Activated CD4-positive, alpha-beta T cell treated with anti-CD3 and anti-CD28 coated beads, Interleukin-2, Interleukin-4, amounts not matched to agents 100 ng/mL and 50 ng/mL, durations not matched to agents 16 hours and 8 hours (primary cell): ENCODE results near the gene IGSF8.

Experiments
- DNase-seq: peaks from one replicate; pipeline ENCODE4 v3.0.0-alpha.2; 2020; ENCODE audit warnings: low spot score

IGSF8 gene

DNA sequence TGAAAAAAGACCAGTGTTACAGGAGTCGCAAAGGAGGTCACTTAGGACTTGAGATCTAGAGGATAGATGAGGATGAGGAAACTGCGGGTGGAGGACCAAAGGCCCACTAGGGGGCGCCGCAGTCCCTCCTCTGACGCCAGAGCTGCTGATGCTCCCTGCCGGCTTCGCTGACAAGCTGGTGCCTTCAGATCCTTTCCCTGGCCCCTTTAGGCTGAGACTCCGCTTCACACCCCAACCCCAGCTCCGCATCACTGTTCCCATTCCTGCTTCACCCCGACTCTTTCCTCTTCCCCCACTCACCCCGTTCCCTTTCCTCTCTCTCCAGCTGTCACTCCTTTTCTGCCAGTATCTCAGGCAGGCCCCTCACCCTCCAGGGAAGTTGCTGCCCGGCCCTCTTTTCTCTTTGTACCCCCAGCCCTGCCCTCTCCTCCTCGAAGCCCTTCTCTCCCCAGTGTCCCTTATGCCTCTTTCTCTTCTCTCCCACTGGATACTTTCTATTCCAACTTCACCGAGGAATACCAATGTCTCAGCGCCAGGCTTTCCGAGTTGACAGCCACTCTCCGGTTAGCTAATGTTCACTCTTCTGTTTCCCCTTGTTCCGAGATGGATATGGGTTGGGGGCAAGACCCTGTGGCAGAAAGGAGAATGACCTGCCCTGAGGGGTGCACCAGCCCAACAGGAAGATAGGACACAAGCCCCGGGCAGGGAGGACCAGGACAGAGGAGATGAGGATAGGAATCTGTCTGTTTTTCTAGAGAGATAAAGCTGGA, 12.5 kb downstream of the IGSF8 start:
- peak; percentile 78 for DNase-seq

DNA sequence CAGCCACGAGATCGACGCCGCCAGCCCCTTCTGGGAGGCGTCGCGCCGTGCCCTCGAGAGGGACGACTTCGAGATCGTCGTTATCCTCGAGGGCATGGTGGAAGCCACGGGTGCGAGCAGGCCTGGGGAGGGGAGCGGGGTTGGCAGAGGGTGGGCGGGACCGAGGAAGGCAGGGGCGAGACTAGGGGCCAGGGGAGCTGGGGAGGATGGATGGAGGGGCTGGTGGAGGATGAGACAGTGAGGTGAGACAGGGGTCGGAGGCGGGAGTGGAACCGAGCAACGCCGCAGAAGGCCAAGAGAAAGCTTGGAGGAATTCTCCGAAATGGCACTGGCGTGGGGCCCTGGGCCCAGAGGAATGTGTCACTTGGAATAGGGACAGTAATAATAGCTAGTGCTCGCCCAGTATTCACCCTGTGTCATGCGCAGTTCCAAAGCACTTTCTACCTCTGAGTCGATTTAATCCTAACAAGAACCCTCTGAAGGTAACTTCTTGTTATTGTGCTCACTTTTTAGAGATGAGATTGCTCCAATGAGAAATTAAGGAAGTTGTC, 13.6 kb downstream of the IGSF8 start:
- no peak for DNase-seq

DNA sequence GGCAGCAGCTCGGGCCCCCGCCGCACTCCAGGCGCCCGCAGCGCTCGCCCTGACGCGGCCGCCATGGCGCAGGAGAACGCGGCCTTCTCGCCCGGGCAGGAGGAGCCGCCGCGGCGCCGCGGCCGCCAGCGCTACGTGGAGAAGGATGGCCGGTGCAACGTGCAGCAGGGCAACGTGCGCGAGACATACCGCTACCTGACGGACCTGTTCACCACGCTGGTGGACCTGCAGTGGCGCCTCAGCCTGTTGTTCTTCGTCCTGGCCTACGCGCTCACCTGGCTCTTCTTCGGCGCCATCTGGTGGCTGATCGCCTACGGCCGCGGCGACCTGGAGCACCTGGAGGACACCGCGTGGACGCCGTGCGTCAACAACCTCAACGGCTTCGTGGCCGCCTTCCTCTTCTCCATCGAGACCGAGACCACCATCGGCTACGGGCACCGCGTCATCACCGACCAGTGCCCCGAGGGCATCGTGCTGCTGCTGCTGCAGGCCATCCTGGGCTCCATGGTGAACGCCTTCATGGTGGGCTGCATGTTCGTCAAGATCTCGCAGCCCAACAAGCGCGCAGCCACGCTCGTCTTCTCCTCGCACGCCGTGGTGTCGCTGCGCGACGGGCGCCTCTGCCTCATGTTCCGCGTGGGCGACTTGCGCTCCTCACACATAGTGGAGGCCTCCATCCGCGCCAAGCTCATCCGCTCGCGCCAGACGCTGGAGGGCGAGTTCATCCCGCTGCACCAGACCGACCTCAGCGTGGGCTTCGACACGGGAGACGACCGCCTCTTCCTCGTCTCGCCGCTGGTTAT, 14.2 kb downstream of the IGSF8 start:
- DNase-seq, result peak; percentile 59

DNA sequence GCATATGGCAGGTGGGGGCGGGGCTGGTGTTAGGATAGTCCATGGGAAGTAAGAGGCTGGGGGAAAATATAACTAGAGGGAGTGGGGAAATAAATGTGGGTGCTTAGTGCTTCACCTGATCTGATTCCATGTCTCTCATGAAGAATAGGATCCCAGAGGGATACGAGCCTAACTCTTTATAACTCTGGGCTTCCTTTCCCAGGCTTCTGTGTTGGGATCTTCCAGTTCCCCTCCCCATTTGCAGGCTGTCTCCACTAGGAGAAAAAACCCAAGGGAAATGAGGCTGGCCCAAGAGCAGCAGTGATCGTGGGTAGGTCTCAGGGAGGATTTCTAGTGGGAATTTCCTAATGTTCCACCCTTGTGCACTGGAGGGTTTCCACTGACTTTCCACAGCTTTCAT, 15.5 kb downstream of the IGSF8 start:
- DNase-seq, result no peak

DNA sequence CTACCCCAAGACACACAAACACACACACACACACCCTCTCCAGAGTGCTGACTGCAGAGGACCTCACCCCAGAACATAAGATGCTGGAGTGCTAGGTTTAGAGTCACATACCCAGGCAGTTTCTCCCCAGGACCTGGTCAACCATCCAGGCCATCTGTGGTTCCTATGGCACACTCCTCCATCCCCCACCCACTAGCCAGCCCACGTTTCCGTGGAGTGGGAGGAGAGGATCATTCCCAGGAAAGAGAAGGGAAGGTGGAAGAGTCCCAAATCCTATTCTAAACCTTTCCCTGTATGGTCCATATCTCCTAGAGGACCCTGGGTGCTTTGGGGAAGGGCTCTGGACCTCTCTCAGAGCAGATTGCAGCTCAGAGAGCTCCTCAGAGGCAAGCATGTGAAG, 15.9 kb downstream of the IGSF8 start:
- DNase-seq, result no peak

DNA sequence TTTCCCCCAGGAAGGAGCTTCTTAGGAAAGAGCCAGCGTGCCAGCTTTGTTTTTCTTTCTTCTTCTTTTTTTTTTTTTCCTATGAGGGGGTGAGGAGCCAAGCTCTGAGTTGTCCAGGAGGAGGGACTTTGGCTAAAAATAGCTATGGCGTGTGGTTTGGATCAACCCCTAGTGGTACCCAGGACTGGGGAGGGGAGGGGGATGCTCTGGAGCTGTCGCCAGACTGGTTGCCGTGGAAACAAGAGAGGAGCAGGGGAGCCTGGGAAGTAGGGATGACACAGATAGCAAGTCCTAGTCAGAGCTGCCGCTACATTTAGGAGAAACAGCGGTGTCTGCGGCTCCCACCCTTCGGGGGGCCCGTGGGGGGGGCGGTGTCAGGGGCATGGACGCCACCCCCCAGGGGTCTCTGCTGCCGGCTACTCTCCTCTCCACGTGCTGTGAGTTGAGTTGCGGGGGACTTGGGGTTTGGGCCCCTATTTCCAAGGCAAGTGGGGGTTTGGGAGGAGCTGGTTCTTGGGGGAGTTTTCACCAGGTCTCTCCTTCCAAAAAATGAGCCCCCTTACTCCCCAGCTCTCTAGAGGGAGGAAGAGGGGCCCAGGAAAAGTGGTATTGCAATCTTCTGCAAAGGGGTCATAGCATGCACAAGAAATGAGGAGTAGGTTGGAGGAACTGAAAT, 17.0 kb downstream of the IGSF8 start, which contains the start of gene KCNJ9:
KCNJ9 (plus strand) TSS at position 278 of the 676 bp plus-strand sequence. CDS start 2,493 bp downstream, outside the sequence.
- no peak for DNase-seq

DNA sequence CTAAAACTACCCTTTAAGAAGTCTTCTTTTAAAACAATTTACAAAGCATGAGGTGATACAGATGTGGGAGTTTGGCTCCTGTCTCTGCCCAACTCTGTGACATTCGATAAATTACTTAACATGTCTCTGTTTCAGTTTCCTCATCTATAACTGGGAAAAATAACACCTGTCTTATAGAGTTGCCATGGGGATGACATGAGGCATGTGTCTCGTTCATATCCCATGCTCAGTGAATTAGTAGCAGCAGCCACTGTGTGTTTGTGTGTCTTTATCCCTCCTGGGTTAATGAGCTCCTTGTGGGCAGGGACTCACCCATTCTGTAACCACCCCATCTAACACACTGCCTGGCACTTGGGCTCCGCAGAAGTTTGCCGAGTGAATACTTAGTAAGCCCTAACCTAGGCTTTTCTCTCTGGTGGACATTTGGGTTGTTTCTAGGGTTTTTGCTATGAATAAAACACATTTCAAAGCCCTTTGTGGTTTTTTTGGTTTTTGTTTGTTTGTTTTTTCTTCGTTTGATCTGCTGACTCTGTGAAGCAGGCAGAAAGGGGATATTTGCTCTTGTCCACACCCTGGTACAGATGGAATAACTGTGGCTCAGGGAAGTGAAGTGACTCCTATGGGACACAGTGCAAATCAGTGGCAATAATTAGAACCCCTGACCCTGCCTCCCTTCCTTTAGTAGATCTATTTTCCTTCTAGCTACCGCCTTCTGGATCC, 17.9 kb downstream of the IGSF8 start:
- no peak for DNase-seq

DNA sequence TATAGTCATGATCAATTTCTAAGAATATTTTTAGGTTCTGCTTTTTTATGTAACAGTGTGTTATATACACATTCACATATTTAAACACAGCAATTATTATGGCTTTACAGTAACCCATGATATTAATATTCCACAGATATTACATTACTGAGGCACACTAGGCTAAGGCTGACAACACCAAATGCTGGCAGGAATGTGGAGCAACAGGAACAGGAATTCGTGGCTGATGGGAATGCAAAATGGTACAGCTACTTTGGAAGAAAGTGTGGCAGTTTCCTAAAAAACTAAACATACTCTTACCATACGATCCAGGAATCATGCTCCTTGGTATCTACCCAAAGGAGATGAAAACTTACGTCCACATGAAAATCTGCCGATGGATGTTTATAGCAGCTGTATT, 19.0 kb downstream of the IGSF8 start:
- DNase-seq, result no peak

DNA sequence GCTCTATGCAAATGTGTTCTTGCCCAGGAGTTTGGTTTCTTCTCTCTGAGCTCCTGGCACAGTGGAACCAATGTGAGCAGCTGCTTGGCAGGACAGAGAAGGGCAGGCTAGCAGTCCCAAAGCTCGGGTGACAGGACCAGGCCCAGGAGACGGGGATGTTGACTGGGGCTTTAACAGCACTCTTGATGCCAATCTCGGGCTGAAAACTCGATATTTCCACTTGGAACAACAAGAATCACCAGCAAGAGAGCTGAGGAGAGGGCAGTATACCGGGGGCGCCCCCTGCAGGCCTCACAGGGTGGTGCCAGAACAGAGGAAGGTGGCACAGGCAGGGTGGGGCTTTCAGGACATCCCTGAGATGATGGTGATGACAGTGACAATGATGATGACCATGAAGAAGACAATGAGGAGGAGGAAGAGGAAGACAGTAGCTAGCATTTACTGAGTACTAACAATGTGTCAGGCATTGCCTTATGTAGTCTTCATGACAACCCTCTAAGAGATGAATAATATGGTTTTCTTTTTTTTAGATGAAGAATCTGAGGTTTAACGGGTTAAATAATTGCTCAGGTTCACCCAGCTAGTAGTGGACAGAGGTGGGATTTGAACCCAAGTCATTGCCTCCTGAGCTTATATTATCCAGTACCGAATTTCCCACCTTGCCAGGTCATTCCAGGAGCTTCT, 19.8 kb downstream of the IGSF8 start:
- DNase-seq, result peak; percentile 68

DNA sequence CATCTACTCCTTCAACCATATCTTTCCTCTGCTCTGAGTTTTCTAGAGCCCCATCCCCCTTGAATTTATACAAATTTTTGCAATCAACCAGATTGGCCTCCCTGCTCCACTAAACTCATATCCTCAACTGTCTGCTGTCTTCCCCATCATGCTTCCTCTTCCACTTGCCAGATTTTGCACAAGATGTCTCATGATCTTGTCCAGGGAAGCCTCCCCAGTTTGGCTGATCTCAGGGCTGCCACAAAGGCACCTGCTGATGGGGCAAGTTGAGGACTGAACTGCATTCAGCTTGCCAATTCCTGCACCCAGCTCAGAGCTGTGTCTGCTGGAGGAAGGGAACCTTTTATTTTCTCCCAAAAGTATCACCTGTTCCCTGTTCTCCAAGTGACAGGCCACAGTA, 20.9 kb downstream of the IGSF8 start:
- DNase-seq, result no peak

DNA sequence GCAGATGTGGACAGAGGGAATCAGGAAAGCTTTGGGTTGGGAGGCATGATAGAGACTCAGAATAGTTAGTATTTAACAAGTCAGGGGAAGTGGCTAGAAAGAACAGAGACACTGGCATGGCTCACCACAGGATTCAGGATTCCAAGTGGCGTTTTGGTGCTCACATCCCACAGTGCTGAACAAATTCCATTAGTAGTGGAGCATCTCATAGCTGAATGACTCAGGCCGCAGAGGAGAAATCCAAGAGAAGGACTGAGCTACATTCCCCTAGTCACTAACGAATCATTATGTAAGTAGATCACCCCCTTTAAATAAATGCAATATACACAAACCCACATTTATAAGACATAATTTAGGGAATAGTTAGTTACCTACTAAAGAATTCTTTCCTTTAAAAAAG, 22.1 kb downstream of the IGSF8 start:
- no peak for DNase-seq

DNA sequence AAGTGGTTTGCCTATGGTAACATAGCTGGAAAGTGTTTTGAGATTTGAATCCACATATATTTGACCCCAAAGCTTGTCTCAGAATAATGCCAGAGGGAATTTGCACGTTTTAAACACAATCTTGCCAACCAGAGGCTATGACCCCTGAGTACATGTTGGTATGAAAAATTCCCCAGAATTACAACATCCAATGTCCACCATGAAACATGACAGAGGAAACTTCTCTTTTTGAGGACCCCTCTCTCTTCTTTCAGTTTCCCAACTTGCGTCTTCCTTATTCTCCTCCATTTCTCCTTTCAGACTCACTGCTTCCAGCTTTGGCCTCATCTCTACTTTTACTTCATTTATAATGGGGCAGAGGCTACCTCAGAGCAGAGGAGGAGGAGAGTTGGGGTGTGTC, 22.6 kb downstream of the IGSF8 start:
- no peak for DNase-seq

DNA sequence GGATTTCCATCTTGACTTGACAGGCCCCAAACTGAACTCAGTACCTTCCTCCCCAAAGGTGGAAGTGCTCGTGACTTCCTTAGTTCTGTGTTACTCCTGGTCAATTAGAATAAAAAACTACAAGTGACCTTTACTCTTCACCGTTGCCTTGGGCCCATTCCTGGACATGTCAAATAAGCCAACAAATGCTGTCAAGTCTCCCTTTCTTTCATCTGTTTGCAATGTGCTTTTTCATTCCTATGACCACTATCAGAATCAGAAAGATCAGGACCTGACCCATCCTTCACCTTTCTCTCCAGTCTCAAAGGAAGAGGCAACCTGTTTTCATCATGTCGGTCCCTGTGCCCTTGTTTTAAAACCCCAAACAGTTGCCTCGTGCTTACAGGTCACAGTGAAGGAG, 23.6 kb downstream of the IGSF8 start:
- no peak for DNase-seq

DNA sequence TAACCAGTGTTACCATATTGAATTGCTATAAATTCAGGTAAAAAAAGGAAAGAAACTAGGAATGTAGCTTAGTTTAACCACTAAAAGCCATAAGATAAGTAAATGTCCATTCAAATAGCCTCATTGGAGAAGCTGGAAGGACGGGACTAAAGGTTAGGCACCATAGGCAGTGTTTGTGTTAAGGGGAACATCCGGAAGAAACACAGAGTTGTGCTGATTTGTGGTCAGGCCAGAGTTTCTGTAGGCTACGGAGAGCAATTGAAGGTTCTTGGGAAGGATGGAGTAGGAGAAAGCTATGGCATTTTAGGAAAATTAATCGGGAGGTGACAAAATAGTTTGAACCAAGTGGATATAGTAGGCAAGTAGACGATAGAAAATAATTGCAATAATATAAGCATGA, 27.1 kb downstream of the IGSF8 start:
- DNase-seq, result no peak

DNA sequence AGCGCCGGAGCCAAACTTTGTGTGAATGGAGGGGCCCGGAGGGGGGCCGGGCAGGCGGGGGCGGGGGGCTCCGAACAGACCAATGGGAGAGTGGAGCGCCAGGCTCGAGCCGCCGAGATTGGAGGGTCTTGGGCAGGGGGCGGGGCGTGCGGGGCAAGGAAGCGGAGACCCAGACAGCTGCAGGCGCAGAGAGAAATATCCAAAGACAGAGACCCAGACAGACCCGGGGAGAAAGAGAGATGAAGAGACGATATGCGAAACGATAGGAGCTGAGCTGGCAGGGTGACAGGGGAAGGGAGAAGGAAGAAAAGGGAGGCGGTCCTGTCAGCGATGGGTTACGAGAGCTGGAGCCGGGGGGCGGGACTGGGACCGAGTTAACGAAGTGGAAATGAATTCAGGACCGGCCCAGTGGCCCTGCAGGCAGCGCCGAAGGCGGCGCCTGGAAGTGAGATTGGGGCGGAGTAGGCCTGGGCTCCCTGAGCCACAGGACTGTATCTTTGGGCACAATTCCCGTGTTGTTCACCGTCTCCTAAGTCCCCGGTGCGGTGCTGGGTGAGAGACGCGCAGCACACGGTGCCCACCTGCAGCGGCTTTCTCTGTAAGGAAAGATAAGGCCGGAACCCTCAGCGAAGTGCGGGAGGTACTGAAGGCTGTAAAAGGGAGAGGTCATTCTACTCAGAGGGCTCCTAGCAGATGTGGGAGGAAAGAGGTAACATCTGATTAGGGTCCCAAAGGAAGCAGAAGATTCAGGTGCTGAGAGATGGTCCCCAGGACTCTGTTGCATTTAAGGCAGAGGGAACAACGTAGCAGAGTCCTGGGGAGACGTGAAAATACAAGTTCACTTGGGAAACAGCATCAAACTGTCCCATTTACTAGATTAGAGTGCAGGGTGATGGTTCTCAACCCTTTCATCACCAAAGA, 27.9 kb downstream of the IGSF8 start:
- DNase-seq, result peak; percentile 28

DNA sequence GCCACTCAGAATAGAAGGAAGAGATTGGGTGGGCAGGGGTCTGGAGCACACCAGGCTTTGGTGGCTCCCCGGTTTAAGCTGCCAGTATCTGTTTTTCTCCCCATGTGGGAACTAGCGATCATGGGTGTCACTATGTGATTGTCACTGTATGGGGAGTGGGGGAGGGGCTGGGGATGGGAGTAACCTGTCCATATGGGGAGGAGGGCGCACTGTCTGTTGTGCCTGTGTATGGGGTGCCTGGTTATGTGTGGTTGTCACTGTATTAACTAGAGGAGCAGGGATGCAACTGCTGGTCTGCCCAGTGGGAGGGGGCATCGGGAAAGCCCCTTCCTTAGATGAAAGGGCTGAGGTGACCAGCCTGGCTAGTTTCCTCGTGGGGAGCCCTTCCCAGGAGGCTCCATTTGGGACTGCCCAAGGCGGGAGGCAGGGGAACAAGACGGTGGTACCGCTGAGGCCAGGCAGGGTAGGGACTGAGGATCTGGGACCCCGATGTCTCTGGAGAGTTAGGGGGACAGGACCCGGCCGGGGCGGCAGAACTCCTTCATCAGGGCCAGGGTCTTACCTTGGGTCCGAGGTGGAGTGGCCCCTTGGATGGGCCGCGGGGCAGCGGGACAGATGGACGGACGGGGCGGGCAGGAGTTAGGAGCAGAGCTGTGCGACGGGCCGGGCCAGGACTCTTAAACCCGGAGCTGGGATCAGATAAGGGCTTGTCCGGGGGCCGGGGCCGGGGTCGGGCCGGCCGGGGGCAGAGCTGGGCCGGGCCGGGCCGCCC, 28.8 kb downstream of the IGSF8 start, which contains the start of gene KCNJ10:
KCNJ10 (minus strand) TSS at position 701 of the 772 bp plus-strand sequence. CDS start 27,628 bp downstream, outside the sequence.
- DNase-seq, result no peak

DNA sequence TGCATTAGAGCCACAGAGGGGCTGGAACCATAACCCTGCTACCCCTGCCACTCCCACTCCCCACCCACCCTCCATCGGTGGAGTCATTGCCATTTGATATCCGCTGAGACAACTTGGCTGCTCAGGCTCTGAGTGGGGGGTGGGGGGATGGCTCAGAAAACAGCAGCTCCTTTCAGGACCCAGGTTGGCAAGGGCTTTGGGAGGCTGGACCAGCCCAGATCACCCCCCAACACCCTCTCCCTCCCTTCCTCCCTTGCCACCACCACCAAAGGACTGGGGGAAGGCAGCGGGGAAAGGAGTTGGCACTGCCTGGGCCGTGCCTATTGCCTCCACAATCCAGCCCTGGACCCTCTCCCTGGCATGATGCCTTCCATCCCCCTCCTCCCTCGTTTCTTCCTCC, 30.2 kb downstream of the IGSF8 start:
- DNase-seq, result no peak

DNA sequence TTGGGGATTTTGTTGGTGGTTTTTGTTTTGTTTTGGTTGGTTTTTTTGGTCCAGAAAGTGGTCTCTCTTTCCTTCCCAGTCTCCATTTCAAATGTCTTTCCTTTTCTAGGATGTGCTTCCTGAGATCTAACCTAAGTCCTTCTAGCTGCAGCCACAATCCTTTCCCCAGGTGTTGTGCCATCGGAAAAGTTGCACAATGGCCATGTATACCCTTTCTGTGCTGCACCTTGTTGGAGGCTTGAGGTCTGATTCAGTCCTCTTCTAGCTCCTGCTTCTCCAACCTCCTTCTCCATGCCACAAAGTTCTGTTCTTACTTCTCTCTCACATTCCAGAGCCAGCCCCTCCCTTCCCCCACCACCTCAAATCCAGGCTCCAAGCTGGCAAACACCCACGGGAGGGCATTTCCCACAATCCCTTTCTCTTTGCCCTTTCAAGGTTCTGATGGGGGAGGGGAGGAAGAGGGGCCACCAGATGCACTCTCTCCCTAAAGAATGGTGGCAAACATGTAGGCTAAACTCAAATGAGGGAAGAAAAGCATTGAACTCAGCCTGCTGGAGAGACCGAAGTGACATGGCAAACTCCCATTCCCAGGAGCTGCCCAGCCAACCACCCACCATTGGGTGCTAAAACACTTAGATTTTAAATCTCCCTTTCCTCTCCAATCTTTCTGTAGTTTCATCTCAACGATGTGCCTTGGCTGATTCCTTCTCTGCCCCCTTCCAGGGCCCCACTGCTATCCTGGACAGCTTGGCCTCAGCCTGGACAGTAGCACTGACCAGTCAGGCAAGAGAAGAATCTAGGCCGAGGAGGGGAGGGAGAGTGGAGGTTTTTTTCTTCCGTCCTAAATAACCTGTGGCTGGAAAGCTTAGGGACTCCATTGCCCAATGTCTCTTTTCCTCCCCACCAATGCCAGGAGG, 31.3 kb downstream of the IGSF8 start:
- DNase-seq, result no peak
